T-cell (primary cell): ENCODE data around the gene INPP5A. TPM values are rescaled to one million over a fixed set of nuclear protein-coding genes. Genes with fewer than 3 reads are reported as not detected.

ENCODE experiments used
- ATAC-seq, 4 experiments: fragments of 200-7000 bp in 3 of 4; fragments of 150-1000 bp in 1 of 4; cut with Tn5 transposase; replicated peaks in 1 of 4; 1 replicate in 3 of 4; 2 replicates in 1 of 4; pipeline ENCODE4 v1.10.0; 2021; ENCODE audit warnings: moderate library complexity in 3 of 4, mild to moderate bottlenecking in 2 of 4, moderate number of reproducible peaks in 1 of 4
- CTCF ChIA-PET, 2 donors: fragments of 300-600 bp; sonication (Branson Sonifier 250); formaldehyde crosslinking; loops; one replicate each; lab custom pipeline; 2022; ENCODE audit warnings: antibody characterized with exemption in 2 of 2; lab: Charles Lee
- POLR2A ChIA-PET, 2 donors: fragments of 300-600 bp; sonication (Branson Sonifier 250); formaldehyde crosslinking; loops; one replicate each; lab custom pipeline; 2022; ENCODE audit warnings: antibody characterized with exemption in 2 of 2; lab: Charles Lee
- DNase-seq, 35 experiments: peaks; one replicate each; pipeline versions ENCODE4 v3.0.0 to v3.0.0-alpha.2; 2013 to 2023
- H3K27ac ChIP-seq: one replicate; pipeline ENCODE4 v1.5.1; 2013; ENCODE audit warnings: low read length
- H3K27me3 ChIP-seq, 2 experiments: replicated peaks in 1 of 2; 1 replicate in 1 of 2; 2 replicates in 1 of 2; pipeline versions ENCODE4 v1.6.1 to v1.7.0; 2013; ENCODE audit warnings: low read length in 1 of 2, mixed read lengths in 1 of 2; ENCODE audit not compliant: control insufficient read depth in 2 of 2, insufficient read depth in 2 of 2; ENCODE audit errors: extremely low read depth in 1 of 2
- H3K36me3 ChIP-seq, 2 donors: 1 replicate in 1 of 2; 2 replicates in 1 of 2; pipeline versions ENCODE4 v1.6.1 to v1.7.0; 2013; ENCODE audit warnings: low read length in 1 of 2; ENCODE audit not compliant: control insufficient read depth in 2 of 2, insufficient read depth in 1 of 2; ENCODE audit errors: extremely low read depth in 1 of 2
- H3K4me1 ChIP-seq, 2 experiments: 1 replicate in 1 of 2; 2 replicates in 1 of 2; pipeline versions ENCODE4 v1.6.1 to v1.7.0; 2013; ENCODE audit warnings: low read length in 2 of 2, mixed read lengths in 1 of 2; ENCODE audit not compliant: insufficient read depth in 2 of 2, control insufficient read depth in 1 of 2; ENCODE audit errors: extremely low read depth in 1 of 2
- H3K4me3 ChIP-seq, 2 donors: 1 replicate in 1 of 2; 2 replicates in 1 of 2; pipeline versions ENCODE4 v1.5.1 to v1.7.0; 2013; ENCODE audit warnings: mild to moderate bottlenecking in 2 of 2, low read length in 1 of 2, moderate library complexity in 1 of 2; ENCODE audit not compliant: control insufficient read depth in 1 of 2; ENCODE audit errors: extremely low read depth in 1 of 2
- H3K9me3 ChIP-seq: 2 replicates; pipeline ENCODE4 v1.7.0; 2013
- H3K27ac Mint-ChIP-seq, 2 donors: one replicate each; pipeline ENCODE4 v1.8.0; 2020 to 2021; ENCODE audit warnings: mild to moderate bottlenecking in 2 of 2, mixed read lengths in 2 of 2
- H3K27me3 Mint-ChIP-seq, 2 donors: one replicate each; pipeline ENCODE4 v1.8.0; 2021 to 2022; ENCODE audit warnings: mixed read lengths in 2 of 2
- H3K36me3 Mint-ChIP-seq: one replicate; pipeline ENCODE4 v1.8.0; 2021; ENCODE audit warnings: mixed read lengths
- H3K4me1 Mint-ChIP-seq, 3 donors: one replicate each; pipeline ENCODE4 v1.8.0; 2020 to 2022; ENCODE audit warnings: mixed read lengths in 3 of 3, mild to moderate bottlenecking in 1 of 3
- H3K4me3 Mint-ChIP-seq, 3 donors: one replicate each; pipeline ENCODE4 v1.8.0; 2020 to 2022; ENCODE audit warnings: mild to moderate bottlenecking in 3 of 3, mixed read lengths in 3 of 3, moderate library complexity in 3 of 3
- H3K9me3 Mint-ChIP-seq, 3 donors: one replicate each; pipeline ENCODE4 v1.8.0; 2020 to 2022; ENCODE audit warnings: mixed read lengths in 3 of 3
- WGBS: methylation state at CpG from one replicate; pipeline ENCODE4 v1.1.5; 2013; ENCODE audit warnings: missing lambda C conversion rate; ENCODE audit not compliant: insufficient coverage; 5-methylcytosine and 5-hydroxymethylcytosine counted together
- total RNA-seq, 35 experiments: library from RNA in 6 of 35; stranded (reverse) in 6 of 35; fragments of 120-200 nt in 1 of 35; gene quantifications; one replicate each; pipeline versions ENCODE4 v1.2.1 to v1.2.4 and lab custom pipeline; 2013 to 2026

INPP5A gene
- total RNA-seq, 5 donors from 2014 or later (not counting 1 experiment from before 2014, with no cell fraction given): 20.9 to 23.1 (median 22.9) TPM

- no CpG with 5 or more reads among the region's 1 CpG for WGBS
These were observed 64.0 kb downstream of the INPP5A start for GRCh38 chr10:132601567-132601966.

GRCh38 chr10:132602614-132603013, 65.0 kb downstream of the INPP5A start:
- Histone ChIP-seq H3K9me3 (no peaks in the 10 kb centered on the region), H3K4me1 (peaks cover 0 to 4% of the 10 kb centered on the region in 2 experiments), H3K27me3 (peaks cover 0 to 3% of the 10 kb centered on the region in 2 experiments), H3K27ac (no peak overlapping the region), H3K4me3 (no peak overlapping the region), H3K36me3 (peaks cover 0 to 13% of the 10 kb centered on the region in 2 donors)
- H3K27ac Mint-ChIP-seq: no peak overlapping the region
- ChIA-PET CTCF (no interaction called here), POLR2A (interaction anchor here in 1 of 2 donors (0.6 kb wide), 1 partner anchor 115 kb away, joined by 3 read pairs; no protein-coding TSS in a partner anchor)
- peaks cover 19 to 57% (median 30%) of the 10 kb centered on the region in 3 donors for H3K4me1 Mint-ChIP-seq
- WGBS: no CpG with 5 or more reads among the region's 6 CpGs
- no peaks in the 10 kb centered on the region for H3K27me3 Mint-ChIP-seq
- no peak overlapping the region for H3K4me3 Mint-ChIP-seq
- DNase-seq (no peak), ATAC-seq (no peak)
- H3K36me3 Mint-ChIP-seq: peaks cover 32% of the 10 kb centered on the region
- H3K9me3 Mint-ChIP-seq: peaks cover 7 to 23% (median 13%) of the 10 kb centered on the region in 3 donors

More at GRCh38 chr10:132601567-132601966, 64.0 kb downstream of the INPP5A start:
- CTCF ChIA-PET: no interaction called here
- Histone ChIP-seq H3K27me3 (peaks cover 0 to 3% of the 10 kb centered on the region in 2 experiments), H3K36me3 (peaks cover 0 to 6% of the 10 kb centered on the region in 2 donors), H3K4me1 (no peaks in the 10 kb centered on the region), H3K9me3 (no peaks in the 10 kb centered on the region), H3K4me3 (no peak overlapping the region), H3K27ac (no peak overlapping the region)
- H3K36me3 Mint-ChIP-seq: peaks cover 32% of the 10 kb centered on the region
- DNase-seq (no peak), ATAC-seq (no peak)
- POLR2A ChIA-PET: no interaction called here
- H3K27me3 Mint-ChIP-seq: no peaks in the 10 kb centered on the region
- peaks cover 26 to 53% (median 38%) of the 10 kb centered on the region in 3 donors for H3K4me1 Mint-ChIP-seq
- H3K4me3 Mint-ChIP-seq: no peak overlapping the region
- no peak overlapping the region for H3K27ac Mint-ChIP-seq
- peaks cover 7 to 23% (median 13%) of the 10 kb centered on the region in 3 donors for H3K9me3 Mint-ChIP-seq

GRCh38 chr10:132603851-132604533, 66.4 kb downstream of the INPP5A start:
- peaks cover 15 to 43% (median 30%) of the 10 kb centered on the region in 3 donors for H3K4me1 Mint-ChIP-seq
- Histone ChIP-seq H3K4me3 (no peak overlapping the region), H3K4me1 (peaks cover 0 to 4% of the 10 kb centered on the region in 2 experiments), H3K9me3 (no peaks in the 10 kb centered on the region), H3K36me3 (peaks cover 0 to 13% of the 10 kb centered on the region in 2 donors), H3K27ac (no peak overlapping the region), H3K27me3 (peaks cover 0 to 3% of the 10 kb centered on the region in 2 experiments)
- peaks cover 24% of the 10 kb centered on the region for H3K36me3 Mint-ChIP-seq
- ChIA-PET POLR2A (no interaction called here), CTCF (no interaction called here)
- no peaks in the 10 kb centered on the region for H3K27me3 Mint-ChIP-seq
- H3K9me3 Mint-ChIP-seq: peaks cover 7 to 14% (median 7%) of the 10 kb centered on the region in 3 donors
- peak overlapping the region in 1 of 3 donors; percentile 43 for H3K4me3 Mint-ChIP-seq
- no peak overlapping the region for H3K27ac Mint-ChIP-seq
- 94% methylated on average over 11 of the region's 30 CpGs for WGBS
- DNase-seq (no peak), ATAC-seq (no peak)

- H3K9me3 Mint-ChIP-seq: peaks cover 7 to 14% (median 7%) of the 10 kb centered on the region in 3 donors
- no peaks in the 10 kb centered on the region for H3K27me3 Mint-ChIP-seq
- Histone ChIP-seq H3K4me3 (no peak overlapping the region), H3K9me3 (no peaks in the 10 kb centered on the region), H3K36me3 (peaks cover 0 to 13% of the 10 kb centered on the region in 2 donors), H3K27ac (no peak overlapping the region), H3K27me3 (no peaks in the 10 kb centered on the region), H3K4me1 (peaks cover 0 to 4% of the 10 kb centered on the region in 2 experiments)
- peaks cover 22% of the 10 kb centered on the region for H3K36me3 Mint-ChIP-seq
- WGBS: 82% methylated on average over 3 of the region's 3 CpGs
- POLR2A ChIA-PET: no interaction called here
- H3K4me3 Mint-ChIP-seq: peak overlapping the region in 1 of 3 donors; percentile 43
- no peak for ATAC-seq
- CTCF ChIA-PET: no interaction called here
- peaks cover 17 to 43% (median 36%) of the 10 kb centered on the region in 3 donors for H3K4me1 Mint-ChIP-seq
- H3K27ac Mint-ChIP-seq: no peak overlapping the region
- no peak for DNase-seq
These were observed 67.1 kb downstream of the INPP5A start for GRCh38 chr10:132604686-132605085.

GRCh38 chr10:132605390-132605789, 67.8 kb downstream of the INPP5A start:
- Mint-ChIP-seq H3K27me3 (no peaks in the 10 kb centered on the region), H3K4me1 (peaks cover 15 to 40% (median 35%) of the 10 kb centered on the region in 3 donors), H3K36me3 (peaks cover 16% of the 10 kb centered on the region), H3K27ac (no peak overlapping the region), H3K4me3 (no peak overlapping the region), H3K9me3 (peaks cover 2 to 9% (median 3%) of the 10 kb centered on the region in 3 donors)
- CTCF ChIA-PET: no interaction called here
- POLR2A ChIA-PET: no interaction called here
- ATAC-seq (no peak), DNase-seq (no peak)
- 81% methylated on average over 5 of the region's 8 CpGs for WGBS
- Histone ChIP-seq H3K36me3 (peaks cover 0 to 13% of the 10 kb centered on the region in 2 donors), H3K4me1 (peaks cover 0 to 10% of the 10 kb centered on the region in 2 experiments), H3K9me3 (no peaks in the 10 kb centered on the region), H3K4me3 (no peak overlapping the region), H3K27ac (no peak overlapping the region), H3K27me3 (no peaks in the 10 kb centered on the region)

GRCh38 chr10:132606031-132606491, 68.5 kb downstream of the INPP5A start:
- Mint-ChIP-seq H3K4me3 (no peak overlapping the region), H3K9me3 (peaks cover 0 to 4% (median 0%) of the 10 kb centered on the region in 3 donors), H3K27ac (no peak overlapping the region), H3K36me3 (peaks cover 11% of the 10 kb centered on the region), H3K4me1 (peaks cover 20 to 40% (median 39%) of the 10 kb centered on the region in 3 donors), H3K27me3 (no peaks in the 10 kb centered on the region)
- Histone ChIP-seq H3K4me3 (no peak overlapping the region), H3K9me3 (no peaks in the 10 kb centered on the region), H3K27ac (no peak overlapping the region), H3K4me1 (peaks cover 0 to 17% of the 10 kb centered on the region in 2 experiments), H3K36me3 (peaks cover 0 to 13% of the 10 kb centered on the region in 2 donors), H3K27me3 (no peaks in the 10 kb centered on the region)
- ChIA-PET POLR2A (no interaction called here), CTCF (no interaction called here)
- WGBS: 93% methylated on average over 14 of the region's 28 CpGs
- peak in 1 of 35 experiments; percentile 8 for DNase-seq
- ATAC-seq: no peak
